IPS DF 6.9 (cell line): ENCODE data around the gene IQSEC3.

ENCODE experiments used
- DNase-seq: peaks from one replicate; pipeline ENCODE4 v3.0.0-alpha.2; 2013; ENCODE audit warnings: low read depth, low spot score
- H3K27ac ChIP-seq: one replicate; pipeline ENCODE4 v1.5.1; 2013; ENCODE audit warnings: low read length, control low read depth
- H3K27me3 ChIP-seq: 2 replicates; pipeline ENCODE4 v1.6.1; 2013; ENCODE audit warnings: mild to moderate bottlenecking, low read length; ENCODE audit not compliant: control insufficient read depth, insufficient read depth
- H3K36me3 ChIP-seq: 2 replicates; pipeline ENCODE4 v1.6.1; 2013; ENCODE audit warnings: low read length; ENCODE audit not compliant: control insufficient read depth, insufficient read depth
- H3K4me1 ChIP-seq: 2 replicates; pipeline ENCODE4 v1.6.1; 2013; ENCODE audit warnings: low read length; ENCODE audit not compliant: control insufficient read depth, insufficient read depth
- H3K4me3 ChIP-seq: 2 replicates; pipeline ENCODE4 v1.5.1; 2013; ENCODE audit warnings: mild to moderate bottlenecking, low read length
- H3K9me3 ChIP-seq: 2 replicates; pipeline ENCODE4 v1.6.1; 2013; ENCODE audit warnings: low read length, inconsistent platforms; ENCODE audit not compliant: control insufficient read depth, insufficient read depth
- WGBS: extraction: QIAGEN DNeasy Blood & Tissue Kit; methylation state at CpG from one replicate; pipeline ENCODE4 v1.1.7; 2013; ENCODE audit warnings: mixed read lengths, missing lambda C conversion rate; ENCODE audit not compliant: insufficient read length, insufficient coverage; 5-methylcytosine and 5-hydroxymethylcytosine counted together

Gene IQSEC3

GRCh38 chr12:139585-139984, 73.0 kb downstream of the IQSEC3 start:
- Histone ChIP-seq H3K27ac (no peak overlapping the region), H3K36me3 (no peaks in the 10 kb centered on the region), H3K27me3 (no peaks in the 10 kb centered on the region; the same call in 1 of the 2 replicates), H3K9me3 (no peaks in the 10 kb centered on the region), H3K4me1 (peaks cover 12% of the 10 kb centered on the region), H3K4me3 (no peak overlapping the region)
- WGBS, result no CpG with 5 or more reads among the region's 14 CpGs
- DNase-seq, result no peak

GRCh38 chr12:140162-140561, 73.6 kb downstream of the IQSEC3 start:
- no CpG with 5 or more reads among the region's 5 CpGs for WGBS
- no peaks in the 10 kb centered on the region for H3K9me3 ChIP-seq
- no peaks in the 10 kb centered on the region; the same call in 1 of the 2 replicates for H3K27me3 ChIP-seq
- DNase-seq, result no peak
- H3K36me3 ChIP-seq, result no peaks in the 10 kb centered on the region
- H3K27ac ChIP-seq, result no peak overlapping the region
- peaks cover 12% of the 10 kb centered on the region for H3K4me1 ChIP-seq
- no peak overlapping the region for H3K4me3 ChIP-seq

GRCh38 chr12:143964-144649, 77.5 kb downstream of the IQSEC3 start:
- H3K4me1 ChIP-seq, result peaks cover 11% of the 10 kb centered on the region

GRCh38 chr12:144650-145284, 78.2 kb downstream of the IQSEC3 start:
- no CpG with 5 or more reads among the region's 5 CpGs for WGBS
- no peak overlapping the region for H3K27ac ChIP-seq

More at GRCh38 chr12:143964-144649, 77.5 kb downstream of the IQSEC3 start:
- no peak for DNase-seq
- H3K36me3 ChIP-seq, result no peaks in the 10 kb centered on the region
- no peak overlapping the region for H3K27ac ChIP-seq
- no peaks in the 10 kb centered on the region for H3K9me3 ChIP-seq
- H3K4me3 ChIP-seq, result no peak overlapping the region
- H3K27me3 ChIP-seq, result no peaks in the 10 kb centered on the region; the same call in 1 of the 2 replicates
- no CpG with 5 or more reads among the region's 19 CpGs for WGBS

GRCh38 chr12:145369-145960, 78.9 kb downstream of the IQSEC3 start:
- H3K27me3 ChIP-seq, result no peaks in the 10 kb centered on the region
- WGBS, result no CpG with 5 or more reads among the region's 14 CpGs
- peaks cover 12% of the 10 kb centered on the region for H3K4me1 ChIP-seq

More at GRCh38 chr12:144650-145284, 78.2 kb downstream of the IQSEC3 start:
- no peak for DNase-seq
- H3K9me3 ChIP-seq, result no peaks in the 10 kb centered on the region
- no peaks in the 10 kb centered on the region for H3K36me3 ChIP-seq
- no peak overlapping the region for H3K4me3 ChIP-seq
- H3K4me1 ChIP-seq, result peaks cover 12% of the 10 kb centered on the region
- H3K27me3 ChIP-seq, result no peaks in the 10 kb centered on the region

GRCh38 chr12:147242-147641, 80.7 kb downstream of the IQSEC3 start:
- H3K27ac ChIP-seq, result no peak overlapping the region
- no peak overlapping the region for H3K4me3 ChIP-seq
- DNase-seq, result no peak
- H3K9me3 ChIP-seq, result no peaks in the 10 kb centered on the region
- no CpG with 5 or more reads among the region's 9 CpGs for WGBS
- H3K4me1 ChIP-seq, result peaks cover 6% of the 10 kb centered on the region; the same call in 1 of the 2 replicates
- H3K27me3 ChIP-seq, result no peaks in the 10 kb centered on the region
- H3K36me3 ChIP-seq, result no peaks in the 10 kb centered on the region

More at GRCh38 chr12:145369-145960, 78.9 kb downstream of the IQSEC3 start:
- Histone ChIP-seq H3K27ac (no peak overlapping the region), H3K4me3 (no peak overlapping the region), H3K36me3 (no peaks in the 10 kb centered on the region), H3K9me3 (no peaks in the 10 kb centered on the region)
- DNase-seq, result no peak

GRCh38 chr12:148676-149416, 82.3 kb downstream of the IQSEC3 start:
- Histone ChIP-seq H3K4me3 (no peak overlapping the region), H3K36me3 (no peaks in the 10 kb centered on the region), H3K27ac (no peak overlapping the region), H3K9me3 (no peaks in the 10 kb centered on the region), H3K4me1 (peaks cover 6% of the 10 kb centered on the region; the same call in 1 of the 2 replicates), H3K27me3 (no peaks in the 10 kb centered on the region)
- WGBS, result no CpG with 5 or more reads among the region's 18 CpGs
- no peak for DNase-seq

- no CpG with 5 or more reads among the region's 5 CpGs for WGBS
- Histone ChIP-seq H3K4me3 (no peak overlapping the region), H3K4me1 (peaks cover 3% of the 10 kb centered on the region; the same call in 1 of the 2 replicates), H3K27ac (no peak overlapping the region), H3K27me3 (no peaks in the 10 kb centered on the region), H3K36me3 (no peaks in the 10 kb centered on the region; the same call in 1 of the 2 replicates), H3K9me3 (no peaks in the 10 kb centered on the region)
- DNase-seq, result no peak
Measured at GRCh38 chr12:151579-151978, 85.0 kb downstream of the IQSEC3 start.

- H3K4me3 ChIP-seq, result no peak overlapping the region
- WGBS, result no CpG with 5 or more reads among the region's 3 CpGs
- peaks cover 3% of the 10 kb centered on the region; the same call in 1 of the 2 replicates for H3K4me1 ChIP-seq
- no peaks in the 10 kb centered on the region for H3K9me3 ChIP-seq
- no peaks in the 10 kb centered on the region; the same call in 1 of the 2 replicates for H3K36me3 ChIP-seq
- H3K27ac ChIP-seq, result no peak overlapping the region
- DNase-seq, result no peak
- H3K27me3 ChIP-seq, result no peaks in the 10 kb centered on the region
Measured at GRCh38 chr12:152440-152839, 85.9 kb downstream of the IQSEC3 start.
